OCI-LY1 (cell line): Measurements from ENCODE around the gene EPN2.

Experiments used
- CTCF ChIP-seq: fragments of 200-600 bp; sonication (generic), shearing (Covaris generic); IDR thresholded peaks from 2 replicates; pipeline ENCODE4 v1.5.1; 2017; ENCODE audit warnings: mild to moderate bottlenecking, antibody characterized with exemption, low read length, moderate library complexity, mixed read lengths
- EZH2 ChIP-seq: fragments of 200-600 bp; sonication (generic), shearing (Covaris generic); IDR thresholded peaks from 2 replicates; pipeline ENCODE4 v1.8.0; 2017; ENCODE audit warnings: borderline replicate concordance, mixed run types, mild to moderate bottlenecking, antibody characterized with exemption, low read length, moderate library complexity, mixed read lengths

- TF ChIP-seq CTCF (no peak), EZH2 (no peak)
These were observed 127.7 kb downstream of the EPN2 start for GRCh38 chr17:19364699-19365498.
